ENCODE data around the gene MCF2L.
"Not testable (repeated sequence)": the region's sequence is repeated elsewhere in the genome, so short reads cannot be mapped to it uniquely, and the experiment has no call there.

Gene MCF2L

GRCh38 chr13:113111821-113112220 lies 142.8 kb downstream of the MCF2L start:
- peaks cover 7 to 11% of the 10 kb centered on the region in 2 donors for H3K27me3 ChIP-seq (ENCODE audit: control insufficient read depth in 2 of 2, insufficient read depth in 2 of 2, low read length in 2 of 2)
- H3K9me3 ChIP-seq (ENCODE audit: control insufficient read depth in 2 of 2, low read length in 2 of 2); H3K9ac ChIP-seq (ENCODE audit: low read depth in 1 of 2, low read length in 2 of 2); H3K36me3 ChIP-seq (ENCODE audit: control insufficient read depth in 2 of 2, insufficient read depth in 2 of 2, low read length in 2 of 2); H3K27ac ChIP-seq (ENCODE audit: low read depth in 2 of 2, low read length in 2 of 2); H3K4me1 ChIP-seq (ENCODE audit: control insufficient read depth in 2 of 2, insufficient read depth in 2 of 2, low read length in 2 of 2); H3K4me3 ChIP-seq (ENCODE audit: low read length in 2 of 2): not testable (repeated sequence)

GRCh38 chr13:113112475-113112874 lies 143.5 kb downstream of the MCF2L start:
- H3K9me3 ChIP-seq (ENCODE audit: control insufficient read depth in 2 of 2, low read length in 2 of 2); H3K36me3 ChIP-seq (ENCODE audit: control insufficient read depth in 2 of 2, insufficient read depth in 2 of 2, low read length in 2 of 2): not testable (repeated sequence)
- peaks cover 7 to 11% of the 10 kb centered on the region in 2 donors for H3K27me3 ChIP-seq (ENCODE audit: control insufficient read depth in 2 of 2, insufficient read depth in 2 of 2, low read length in 2 of 2)

GRCh38 chr13:113112893-113113845 lies 144.2 kb downstream of the MCF2L start:
- Histone ChIP-seq H3K36me3 (ENCODE audit: control insufficient read depth in 2 of 2, insufficient read depth in 2 of 2, low read length in 2 of 2) (no peaks in the 10 kb centered on the region), H3K4me1 (ENCODE audit: control insufficient read depth in 2 of 2, insufficient read depth in 2 of 2, low read length in 2 of 2) (no peaks in the 10 kb centered on the region), H3K4me3 (ENCODE audit: low read length in 2 of 2) (no peak overlapping the region), H3K27ac (ENCODE audit: low read depth in 2 of 2, low read length in 2 of 2) (no peak overlapping the region), H3K27me3 (ENCODE audit: control insufficient read depth in 2 of 2, insufficient read depth in 2 of 2, low read length in 2 of 2) (peaks cover 7 to 11% of the 10 kb centered on the region in 2 donors), H3K9me3 (ENCODE audit: control insufficient read depth in 2 of 2, low read length in 2 of 2) (no peaks in the 10 kb centered on the region), H3K9ac (ENCODE audit: low read depth in 1 of 2, low read length in 2 of 2) (no peak overlapping the region)

More at GRCh38 chr13:113112475-113112874, 143.5 kb downstream of the MCF2L start:
- H3K9ac ChIP-seq (ENCODE audit: low read depth in 1 of 2, low read length in 2 of 2); H3K27ac ChIP-seq (ENCODE audit: low read depth in 2 of 2, low read length in 2 of 2); H3K4me1 ChIP-seq (ENCODE audit: control insufficient read depth in 2 of 2, insufficient read depth in 2 of 2, low read length in 2 of 2); H3K4me3 ChIP-seq (ENCODE audit: low read length in 2 of 2): not testable (repeated sequence)

- no peaks in the 10 kb centered on the region for H3K9me3 ChIP-seq (ENCODE audit: control insufficient read depth in 2 of 2, low read length in 2 of 2)
- no peak overlapping the region for H3K9ac ChIP-seq (ENCODE audit: low read depth in 1 of 2, low read length in 2 of 2)
- no peak overlapping the region for H3K27ac ChIP-seq (ENCODE audit: low read depth in 2 of 2, low read length in 2 of 2)
- H3K4me1 ChIP-seq (ENCODE audit: control insufficient read depth in 2 of 2, insufficient read depth in 2 of 2, low read length in 2 of 2) = no peaks in the 10 kb centered on the region
- peaks cover 7 to 11% of the 10 kb centered on the region in 2 donors for H3K27me3 ChIP-seq (ENCODE audit: control insufficient read depth in 2 of 2, insufficient read depth in 2 of 2, low read length in 2 of 2)
- no peak overlapping the region for H3K4me3 ChIP-seq (ENCODE audit: low read length in 2 of 2)
- no peaks in the 10 kb centered on the region for H3K36me3 ChIP-seq (ENCODE audit: control insufficient read depth in 2 of 2, insufficient read depth in 2 of 2, low read length in 2 of 2)
These were observed 144.8 kb downstream of the MCF2L start for GRCh38 chr13:113113846-113114271.

GRCh38 chr13:113114511-113115362 lies 145.7 kb downstream of the MCF2L start:
- Histone ChIP-seq H3K27ac (ENCODE audit: low read depth in 2 of 2, low read length in 2 of 2) (no peak overlapping the region), H3K36me3 (ENCODE audit: control insufficient read depth in 2 of 2, insufficient read depth in 2 of 2, low read length in 2 of 2) (no peaks in the 10 kb centered on the region), H3K27me3 (ENCODE audit: control insufficient read depth in 2 of 2, insufficient read depth in 2 of 2, low read length in 2 of 2) (peaks cover 5 to 11% of the 10 kb centered on the region in 2 donors), H3K4me3 (ENCODE audit: low read length in 2 of 2) (no peak overlapping the region), H3K9ac (ENCODE audit: low read depth in 1 of 2, low read length in 2 of 2) (no peak overlapping the region), H3K4me1 (ENCODE audit: control insufficient read depth in 2 of 2, insufficient read depth in 2 of 2, low read length in 2 of 2) (no peaks in the 10 kb centered on the region), H3K9me3 (ENCODE audit: control insufficient read depth in 2 of 2, low read length in 2 of 2) (no peaks in the 10 kb centered on the region)

GRCh38 chr13:113115363-113116205 lies 146.6 kb downstream of the MCF2L start:
- Histone ChIP-seq H3K4me1 (ENCODE audit: control insufficient read depth in 2 of 2, insufficient read depth in 2 of 2, low read length in 2 of 2) (no peaks in the 10 kb centered on the region), H3K27ac (ENCODE audit: low read depth in 2 of 2, low read length in 2 of 2) (no peak overlapping the region), H3K9me3 (ENCODE audit: control insufficient read depth in 2 of 2, low read length in 2 of 2) (no peaks in the 10 kb centered on the region), H3K27me3 (ENCODE audit: control insufficient read depth in 2 of 2, insufficient read depth in 2 of 2, low read length in 2 of 2) (peaks cover 5 to 10% of the 10 kb centered on the region in 2 donors), H3K36me3 (ENCODE audit: control insufficient read depth in 2 of 2, insufficient read depth in 2 of 2, low read length in 2 of 2) (no peaks in the 10 kb centered on the region), H3K4me3 (ENCODE audit: low read length in 2 of 2) (no peak overlapping the region), H3K9ac (ENCODE audit: low read depth in 1 of 2, low read length in 2 of 2) (no peak overlapping the region)

GRCh38 chr13:113116206-113116800 lies 147.3 kb downstream of the MCF2L start:
- H3K27ac ChIP-seq (ENCODE audit: low read depth in 2 of 2, low read length in 2 of 2) = no peak overlapping the region
- no peak overlapping the region for H3K4me3 ChIP-seq (ENCODE audit: low read length in 2 of 2)
- no peak overlapping the region for H3K9ac ChIP-seq (ENCODE audit: low read depth in 1 of 2, low read length in 2 of 2)
- H3K9me3 ChIP-seq (ENCODE audit: control insufficient read depth in 2 of 2, low read length in 2 of 2) = no peaks in the 10 kb centered on the region
- H3K4me1 ChIP-seq (ENCODE audit: control insufficient read depth in 2 of 2, insufficient read depth in 2 of 2, low read length in 2 of 2) = no peaks in the 10 kb centered on the region
- H3K36me3 ChIP-seq (ENCODE audit: control insufficient read depth in 2 of 2, insufficient read depth in 2 of 2, low read length in 2 of 2) = no peaks in the 10 kb centered on the region
- H3K27me3 ChIP-seq (ENCODE audit: control insufficient read depth in 2 of 2, insufficient read depth in 2 of 2, low read length in 2 of 2) = peaks cover 4 to 5% of the 10 kb centered on the region in 2 donors

- H3K9ac ChIP-seq (ENCODE audit: low read depth in 1 of 2, low read length in 2 of 2) = no peak overlapping the region
- no peak overlapping the region for H3K4me3 ChIP-seq (ENCODE audit: low read length in 2 of 2)
- no peak overlapping the region for H3K27ac ChIP-seq (ENCODE audit: low read depth in 2 of 2, low read length in 2 of 2)
- no peaks in the 10 kb centered on the region for H3K9me3 ChIP-seq (ENCODE audit: control insufficient read depth in 2 of 2, low read length in 2 of 2)
- no peaks in the 10 kb centered on the region for H3K36me3 ChIP-seq (ENCODE audit: control insufficient read depth in 2 of 2, insufficient read depth in 2 of 2, low read length in 2 of 2)
- H3K27me3 ChIP-seq (ENCODE audit: control insufficient read depth in 2 of 2, insufficient read depth in 2 of 2, low read length in 2 of 2) = peaks cover 2 to 3% of the 10 kb centered on the region in 2 donors
- H3K4me1 ChIP-seq (ENCODE audit: control insufficient read depth in 2 of 2, insufficient read depth in 2 of 2, low read length in 2 of 2) = peaks cover 0 to under 1% of the 10 kb centered on the region in 2 donors
These were observed 147.9 kb downstream of the MCF2L start for GRCh38 chr13:113116871-113117271.

- no peak overlapping the region for H3K4me3 ChIP-seq (ENCODE audit: low read length in 2 of 2)
- H3K9ac ChIP-seq (ENCODE audit: low read depth in 1 of 2, low read length in 2 of 2) = no peak overlapping the region
- H3K27me3 ChIP-seq (ENCODE audit: control insufficient read depth in 2 of 2, insufficient read depth in 2 of 2, low read length in 2 of 2) = peaks cover 0 to 1% of the 10 kb centered on the region in 2 donors
- H3K36me3 ChIP-seq (ENCODE audit: control insufficient read depth in 2 of 2, insufficient read depth in 2 of 2, low read length in 2 of 2) = no peaks in the 10 kb centered on the region
- H3K9me3 ChIP-seq (ENCODE audit: control insufficient read depth in 2 of 2, low read length in 2 of 2) = no peaks in the 10 kb centered on the region
- H3K27ac ChIP-seq (ENCODE audit: low read depth in 2 of 2, low read length in 2 of 2) = no peak overlapping the region
- peaks cover 0 to 2% of the 10 kb centered on the region in 2 donors for H3K4me1 ChIP-seq (ENCODE audit: control insufficient read depth in 2 of 2, insufficient read depth in 2 of 2, low read length in 2 of 2)
These were observed 148.4 kb downstream of the MCF2L start for GRCh38 chr13:113117335-113117872.

Data from mucosa of rectum (tissue), 2 donors.